ENCODE results near the gene MLN. TPM values are rescaled to one million over a fixed set of nuclear protein-coding genes. Genes with fewer than 3 reads are reported as not detected.

Gene MLN
- total RNA-seq, 6 experiments from 2014 or later: not detected

GRCh38 chr6:33790379-33790778, 13.4 kb downstream of the MLN start:
- no peak for ATAC-seq
- H3K4me1 ChIP-seq: peaks cover 0 to 23% (median 2%) of the 10 kb centered on the region in 4 donors
- intact Hi-C loops (cut with DNase I): no loop called here
- H3K36me3 ChIP-seq: no peaks in the 10 kb centered on the region
- H3K27ac ChIP-seq: no peak overlapping the region
- no peaks in the 10 kb centered on the region for H3K27me3 ChIP-seq
- no peaks in the 10 kb centered on the region for H3K9me3 ChIP-seq
- H3K4me3 ChIP-seq: no peak overlapping the region
- DNase-seq: no peak
- TF ChIP-seq CTCF (IDR thresholded peaks at IDR 0.05) (no peak), POLR2A (IDR thresholded peaks at IDR 0.05) (no peak)
- WGBS (ENCODE audit: insufficient coverage, low coverage, low lambda C conversion rate, missing lambda C conversion rate): 68% methylated on average over 2 of the region's 2 CpGs

GRCh38 chr6:33789550-33789895, 14.3 kb downstream of the MLN start:
- ATAC-seq (no peak), DNase-seq (no peak)
- Histone ChIP-seq H3K36me3 (peaks cover 0 to 3% (median 0%) of the 10 kb centered on the region in 4 donors), H3K4me1 (peaks cover 0 to 23% (median 2%) of the 10 kb centered on the region in 4 donors), H3K27me3 (no peaks in the 10 kb centered on the region), H3K9me3 (no peaks in the 10 kb centered on the region), H3K4me3 (peak overlapping the region; percentile 81 to 97 (median 92)), H3K27ac (peak overlapping the region in 1 of 3 donors; percentile 94)
- TF ChIP-seq POLR2A (IDR thresholded peaks at IDR 0.05): no peak
- TF ChIP-seq CTCF (IDR thresholded peaks at IDR 0.05): no peak
- intact Hi-C loops (cut with DNase I): no loop called here
- whole genome bisulfite sequencing (ENCODE audit: insufficient coverage, low coverage, low lambda C conversion rate, missing lambda C conversion rate): 92% methylated on average over 6 of the region's 11 CpGs

GRCh38 chr6:33788694-33789549, 14.9 kb downstream of the MLN start, which contains the start of gene LEMD2:
TSS of gene LEMD2 (minus strand) at chr6:33789130. CDS start at chr6:33789116, 14 bp downstream.
- Histone ChIP-seq H3K9me3 (no peaks in the 10 kb centered on the region), H3K4me1 (peaks cover 0 to 23% (median 2%) of the 10 kb centered on the region in 4 donors), H3K27ac (peak within 1 kb of the TSS; percentile 91 to 95 (median 94)), H3K4me3 (peak within 1 kb of the TSS; percentile 81 to 97 (median 92)), H3K27me3 (no peaks in the 10 kb centered on the region), H3K36me3 (peaks cover 0 to 8% (median 2%) of the 10 kb centered on the region in 4 donors)
- TF ChIP-seq POLR2A (IDR thresholded peaks at IDR 0.05) (peak; percentile 94), CTCF (IDR thresholded peaks at IDR 0.05) (no peak)
- peak; percentile 94 to 95 (median 95) for DNase-seq
- 13% methylated on average over 22 of the region's 86 CpGs for whole genome bisulfite sequencing (ENCODE audit: insufficient coverage, low coverage, low lambda C conversion rate, missing lambda C conversion rate)
- peak; percentile 94 to 96 (median 96) for ATAC-seq
- intact Hi-C loops (cut with DNase I): no loop called here

GRCh38 chr6:33787954-33788693, 15.7 kb downstream of the MLN start:
- H3K4me1 ChIP-seq: peaks cover 0 to 23% (median 2%) of the 10 kb centered on the region in 4 donors
- WGBS (ENCODE audit: insufficient coverage, low coverage, low lambda C conversion rate, missing lambda C conversion rate): 0% methylated on average over 2 of the region's 53 CpGs
- peak; percentile 72 to 86 (median 84) for DNase-seq
- H3K27me3 ChIP-seq: no peaks in the 10 kb centered on the region
- peak overlapping the region; percentile 81 to 97 (median 92) for H3K4me3 ChIP-seq
- no peaks in the 10 kb centered on the region for H3K9me3 ChIP-seq
- peak; percentile 69 to 79 (median 73) for ATAC-seq
- H3K27ac ChIP-seq: peak overlapping the region; percentile 91 to 95 (median 94)
- TF ChIP-seq CTCF (IDR thresholded peaks at IDR 0.05) (no peak), POLR2A (IDR thresholded peaks at IDR 0.05) (peak; percentile 64)
- H3K36me3 ChIP-seq: peaks cover 2 to 16% (median 9%) of the 10 kb centered on the region in 4 donors
- intact Hi-C loops (cut with DNase I): no loop called here
